Epithelial cell of esophagus (primary cell): ENCODE data around the gene RGS6.

Source experiments
- DNase-seq: peaks from one replicate; pipeline ENCODE4 v3.0.0; 2010; ENCODE audit warnings: low read depth
- H3K4me3 ChIP-seq: 2 replicates; pipeline ENCODE4 v1.5.1; 2011; ENCODE audit warnings: mild to moderate bottlenecking, low read length, control low read depth
- TF ChIP-seq, protein P1 (sequence below): IDR thresholded peaks from 2 replicates; pipeline ENCODE4 v1.5.1; 2011; ENCODE audit warnings: low read depth, mild to moderate bottlenecking, low read length, control low read depth, inconsistent platforms; ENCODE audit not compliant: insufficient read depth; ENCODE audit errors: missing control alignments

Gene RGS6

DNA sequence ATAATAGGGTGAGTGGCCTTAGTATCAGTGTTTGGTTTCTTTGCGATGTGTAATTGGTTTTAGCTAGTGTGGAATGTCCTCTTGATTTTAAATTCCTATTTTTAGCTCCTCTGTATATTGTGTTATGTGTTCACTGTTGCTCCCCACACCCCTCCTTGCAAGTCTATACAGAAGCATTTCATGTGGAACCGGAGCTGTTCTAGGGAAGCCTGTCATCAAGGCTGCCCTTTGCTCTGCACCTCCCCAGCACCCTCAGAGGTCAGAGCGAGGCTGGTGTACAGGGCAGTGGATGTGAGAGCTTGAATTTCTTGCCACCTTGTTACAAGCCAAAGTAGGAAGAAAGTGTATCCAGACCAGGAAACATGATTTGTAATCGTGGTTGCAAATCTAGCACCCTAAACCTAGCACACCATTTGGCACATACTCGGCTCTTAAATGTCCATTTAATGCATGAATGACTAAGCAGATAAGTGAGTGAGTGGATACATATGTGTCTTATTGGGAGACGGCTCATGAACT, 376.8 kb downstream of the RGS6 start:
- no peak for DNase-seq
- H3K4me3 ChIP-seq, result no peak overlapping the region
- TF ChIP-seq, protein P1, sequence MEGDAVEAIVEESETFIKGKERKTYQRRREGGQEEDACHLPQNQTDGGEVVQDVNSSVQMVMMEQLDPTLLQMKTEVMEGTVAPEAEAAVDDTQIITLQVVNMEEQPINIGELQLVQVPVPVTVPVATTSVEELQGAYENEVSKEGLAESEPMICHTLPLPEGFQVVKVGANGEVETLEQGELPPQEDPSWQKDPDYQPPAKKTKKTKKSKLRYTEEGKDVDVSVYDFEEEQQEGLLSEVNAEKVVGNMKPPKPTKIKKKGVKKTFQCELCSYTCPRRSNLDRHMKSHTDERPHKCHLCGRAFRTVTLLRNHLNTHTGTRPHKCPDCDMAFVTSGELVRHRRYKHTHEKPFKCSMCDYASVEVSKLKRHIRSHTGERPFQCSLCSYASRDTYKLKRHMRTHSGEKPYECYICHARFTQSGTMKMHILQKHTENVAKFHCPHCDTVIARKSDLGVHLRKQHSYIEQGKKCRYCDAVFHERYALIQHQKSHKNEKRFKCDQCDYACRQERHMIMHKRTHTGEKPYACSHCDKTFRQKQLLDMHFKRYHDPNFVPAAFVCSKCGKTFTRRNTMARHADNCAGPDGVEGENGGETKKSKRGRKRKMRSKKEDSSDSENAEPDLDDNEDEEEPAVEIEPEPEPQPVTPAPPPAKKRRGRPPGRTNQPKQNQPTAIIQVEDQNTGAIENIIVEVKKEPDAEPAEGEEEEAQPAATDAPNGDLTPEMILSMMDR, result no peak

DNA sequence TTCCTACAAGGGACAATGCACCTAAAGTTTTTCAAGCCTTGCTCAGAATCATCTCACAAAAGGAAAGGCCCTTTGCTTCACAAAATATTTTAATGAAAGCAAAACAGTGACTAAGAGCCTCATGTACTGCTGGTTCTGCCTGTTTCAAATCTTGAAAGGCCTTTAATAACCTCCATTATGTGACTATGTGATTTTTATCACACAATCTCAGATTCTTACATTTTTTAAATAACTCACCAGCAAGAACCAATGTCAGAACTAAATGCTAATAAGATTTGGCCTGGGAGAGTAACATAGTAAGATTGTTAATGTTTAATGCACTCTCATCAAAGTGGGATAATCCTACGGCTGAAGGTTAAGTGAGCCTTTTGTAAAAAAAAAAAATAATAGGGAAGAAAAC, 378.9 kb downstream of the RGS6 start:
- no peak overlapping the region for H3K4me3 ChIP-seq
- no peak for DNase-seq
- TF ChIP-seq, protein P1, result no peak

DNA sequence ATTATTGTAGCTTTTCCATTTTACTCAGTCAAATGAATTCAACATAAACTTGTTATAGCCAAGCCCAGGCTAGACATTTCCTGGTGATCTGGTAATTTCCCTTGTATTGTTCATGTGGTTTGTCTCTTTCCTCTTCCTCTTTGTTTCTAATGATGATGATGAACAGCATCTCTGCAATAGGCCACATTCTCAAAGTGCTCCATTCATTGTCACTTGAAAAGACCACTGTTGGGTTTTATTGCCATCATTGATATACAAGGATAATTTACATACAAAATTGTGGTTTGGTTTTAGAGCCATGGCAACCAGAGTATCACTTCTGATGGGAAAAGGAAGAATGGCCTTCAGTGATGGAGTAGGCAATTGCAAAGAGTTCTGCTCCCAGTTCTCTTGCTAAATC, 379.3 kb downstream of the RGS6 start:
- TF ChIP-seq, protein P1, result no peak
- no peak overlapping the region for H3K4me3 ChIP-seq

DNA sequence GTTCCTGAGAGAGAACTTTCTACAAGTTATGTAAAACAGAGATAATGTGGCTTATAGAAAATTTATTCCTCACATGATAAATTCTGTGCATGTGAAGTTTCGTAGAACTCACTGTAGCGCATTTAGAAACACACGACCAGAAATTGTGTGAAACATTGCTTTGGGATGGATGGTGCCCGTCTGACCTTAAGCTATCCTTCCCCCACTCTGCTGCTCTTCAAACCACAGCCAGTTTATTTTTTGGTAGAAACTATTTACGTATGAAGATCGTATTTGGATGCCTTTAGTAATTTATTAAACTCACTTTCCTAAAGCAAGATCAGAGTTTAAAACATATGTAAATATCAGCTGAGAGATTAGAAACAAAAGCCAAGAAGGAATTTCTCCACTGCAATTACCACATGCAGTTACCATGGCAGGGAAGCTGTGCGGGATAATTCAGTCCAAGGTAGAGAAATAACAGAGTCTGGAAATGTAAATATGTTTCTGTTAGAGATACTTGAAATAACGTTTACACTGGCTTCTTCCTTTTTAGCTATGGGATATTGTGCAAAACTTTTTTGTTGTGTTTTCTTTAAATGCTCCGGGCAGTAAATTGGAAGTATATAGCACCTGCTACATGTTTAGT, 382.7 kb downstream of the RGS6 start:
- TF ChIP-seq, protein P1, result no peak
- no peak overlapping the region for H3K4me3 ChIP-seq
- DNase-seq, result no peak

More for the DNA sequence above, 379.3 kb downstream of the RGS6 start:
- no peak for DNase-seq

DNA sequence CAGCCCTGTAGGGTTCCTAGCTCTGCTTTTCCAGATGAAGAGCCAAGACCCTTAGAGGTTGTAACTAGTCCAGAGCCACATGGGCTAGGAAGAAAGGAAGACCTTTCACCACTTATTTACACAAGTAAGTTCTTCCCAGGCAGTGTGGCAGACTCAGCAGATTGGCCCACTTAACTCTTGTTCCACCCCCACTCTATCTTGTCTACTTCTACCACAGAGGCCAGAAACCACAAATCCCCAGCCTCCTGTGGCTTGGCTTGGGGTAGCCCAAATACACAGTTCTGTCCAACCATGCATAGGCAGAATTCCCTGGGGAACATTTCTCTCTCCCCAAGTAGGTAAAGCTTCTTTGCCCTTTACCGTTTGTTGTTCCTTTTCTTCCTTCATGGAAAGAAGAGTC, 383.5 kb downstream of the RGS6 start:
- no peak overlapping the region for H3K4me3 ChIP-seq
- TF ChIP-seq, protein P1, result no peak
- DNase-seq, result no peak

DNA sequence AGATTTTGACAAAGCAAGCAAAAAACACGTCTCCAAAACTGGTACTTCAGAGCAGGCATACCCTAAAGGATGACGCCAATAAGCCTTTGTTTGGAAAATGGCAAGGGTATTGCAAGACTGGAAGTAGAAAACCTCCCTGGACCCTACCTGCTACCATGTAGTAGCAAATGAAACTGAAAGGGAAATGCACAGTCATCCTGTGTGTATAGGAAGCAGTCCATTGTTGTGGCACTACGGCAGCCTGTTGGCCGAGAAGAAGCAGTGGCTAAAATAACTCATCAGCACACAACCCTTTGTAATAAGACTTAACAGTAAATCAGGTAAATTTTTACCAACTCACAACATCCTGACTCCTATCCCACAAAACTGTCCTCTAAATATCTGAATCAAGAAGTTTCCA, 386.4 kb downstream of the RGS6 start:
- no peak for DNase-seq
- TF ChIP-seq, protein P1, result no peak

DNA sequence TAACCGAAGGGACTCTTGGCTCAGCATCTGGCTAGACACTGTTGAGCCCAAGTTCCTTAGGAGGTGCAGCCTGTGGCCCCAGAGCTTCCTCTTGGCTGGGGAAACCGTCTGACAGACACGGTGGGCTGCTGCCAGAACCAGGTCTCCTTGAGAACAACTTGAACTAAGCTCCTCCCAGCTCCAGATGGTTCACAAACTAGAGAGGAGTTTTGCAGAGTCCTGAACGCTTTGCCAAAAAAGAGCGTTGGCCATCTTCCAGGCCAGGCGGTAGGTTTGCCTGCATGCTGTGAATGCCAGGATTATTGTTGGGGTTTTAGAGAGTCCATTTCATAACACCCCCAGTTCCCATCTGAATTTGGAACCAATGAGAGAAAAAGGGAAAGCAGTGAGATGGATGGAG, 399.8 kb downstream of the RGS6 start:
- no peak overlapping the region for H3K4me3 ChIP-seq
- TF ChIP-seq, protein P1, result no peak
- no peak for DNase-seq

More for the DNA sequence above, 386.4 kb downstream of the RGS6 start:
- no peak overlapping the region for H3K4me3 ChIP-seq
